Ascending aorta (tissue), 2 donors: ENCODE results near the gene C11orf42. TPM values are rescaled to one million over a fixed set of nuclear protein-coding genes. Genes with fewer than 3 reads are reported as not detected.

Source experiments
- DNase-seq, 2 donors: peaks; one replicate each; pipeline ENCODE4 v3.0.0-alpha.2; 2019; ENCODE audit warnings: low spot score in 2 of 2
- H3K27ac ChIP-seq, 2 donors: fragments of 200-600 bp; sonication (generic); one replicate each; pipeline ENCODE4 v1.5.1; 2016 to 2017; ENCODE audit warnings: mild to moderate bottlenecking in 1 of 2
- H3K27me3 ChIP-seq: fragments of 200-600 bp; sonication (generic); one replicate; pipeline ENCODE4 v1.5.1; 2017
- H3K36me3 ChIP-seq, 2 donors: fragments of 200-600 bp; sonication (generic); one replicate each; pipeline ENCODE4 v1.5.1; 2016
- H3K4me1 ChIP-seq, 2 donors: fragments of 200-600 bp; sonication (generic); one replicate each; pipeline ENCODE4 v1.5.1; 2016 to 2017; ENCODE audit warnings: mild to moderate bottlenecking in 1 of 2
- H3K4me3 ChIP-seq, 2 donors: fragments of 200-600 bp; sonication (generic); one replicate each; pipeline ENCODE4 v1.5.1; 2016 to 2017; ENCODE audit warnings: mild to moderate bottlenecking in 1 of 2
- H3K9me3 ChIP-seq, 2 donors: fragments of 200-600 bp; sonication (generic); one replicate each; pipeline ENCODE4 v1.5.1; 2016
- intact Hi-C: fragments of 100-400 bp; cut with DNase I; formaldehyde crosslinking; loops from one replicate; pipeline ENCODE4 v1.15.1; 2023
- total RNA-seq: library from RNA; depleted of rRNA; stranded (reverse); fragments of >200 nt; gene quantifications from one replicate; pipeline ENCODE4 v1.1.0, GENCODE V29; 2016
- TF ChIP-seq, protein P1 (sequence below), 3 experiments: fragments of 200-600 bp in 2 of 3; fragments of 450-650 bp in 1 of 3; sonication (generic) in 2 of 3; IDR thresholded peaks; one replicate each; pipeline ENCODE4 v1.5.1; 2016 to 2019; ENCODE audit warnings: antibody characterized with exemption in 3 of 3, mild to moderate bottlenecking in 1 of 3, moderate library complexity in 1 of 3

C11orf42 gene
- total RNA-seq, 1 donor from 2014 or later, result not detected

DNA sequence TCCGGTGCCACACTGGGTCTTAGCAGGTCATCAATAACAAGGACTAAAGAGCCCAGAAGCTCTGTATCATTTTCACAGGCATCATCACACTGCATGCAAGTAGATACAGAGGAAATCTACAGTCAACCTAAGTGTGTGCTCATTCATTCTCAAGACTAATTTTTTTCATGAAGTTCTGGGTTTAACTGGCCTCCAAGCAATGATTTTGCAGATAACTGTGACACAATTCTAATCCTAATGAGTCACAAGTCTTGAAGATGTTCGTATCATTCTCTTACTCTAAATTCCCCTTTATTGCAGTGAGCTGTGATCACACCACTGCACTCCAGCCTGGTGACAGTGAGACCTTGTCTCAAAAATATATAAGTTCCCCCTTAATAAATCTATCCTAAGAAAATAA is 3.9 kb upstream of the C11orf42 start:
- no peak for DNase-seq
- H3K36me3 ChIP-seq, result peaks cover 4 to 17% of the 10 kb centered on the region in 2 donors
- intact Hi-C loops, result no loop called here
- H3K4me3 ChIP-seq, result no peak overlapping the region
- H3K27me3 ChIP-seq, result no peaks in the 10 kb centered on the region
- H3K27ac ChIP-seq, result no peak overlapping the region
- TF ChIP-seq, protein P1, sequence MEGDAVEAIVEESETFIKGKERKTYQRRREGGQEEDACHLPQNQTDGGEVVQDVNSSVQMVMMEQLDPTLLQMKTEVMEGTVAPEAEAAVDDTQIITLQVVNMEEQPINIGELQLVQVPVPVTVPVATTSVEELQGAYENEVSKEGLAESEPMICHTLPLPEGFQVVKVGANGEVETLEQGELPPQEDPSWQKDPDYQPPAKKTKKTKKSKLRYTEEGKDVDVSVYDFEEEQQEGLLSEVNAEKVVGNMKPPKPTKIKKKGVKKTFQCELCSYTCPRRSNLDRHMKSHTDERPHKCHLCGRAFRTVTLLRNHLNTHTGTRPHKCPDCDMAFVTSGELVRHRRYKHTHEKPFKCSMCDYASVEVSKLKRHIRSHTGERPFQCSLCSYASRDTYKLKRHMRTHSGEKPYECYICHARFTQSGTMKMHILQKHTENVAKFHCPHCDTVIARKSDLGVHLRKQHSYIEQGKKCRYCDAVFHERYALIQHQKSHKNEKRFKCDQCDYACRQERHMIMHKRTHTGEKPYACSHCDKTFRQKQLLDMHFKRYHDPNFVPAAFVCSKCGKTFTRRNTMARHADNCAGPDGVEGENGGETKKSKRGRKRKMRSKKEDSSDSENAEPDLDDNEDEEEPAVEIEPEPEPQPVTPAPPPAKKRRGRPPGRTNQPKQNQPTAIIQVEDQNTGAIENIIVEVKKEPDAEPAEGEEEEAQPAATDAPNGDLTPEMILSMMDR (IDR thresholded peaks at IDR 0.05), result no peak
- no peaks in the 10 kb centered on the region for H3K9me3 ChIP-seq
- no peaks in the 10 kb centered on the region for H3K4me1 ChIP-seq

DNA sequence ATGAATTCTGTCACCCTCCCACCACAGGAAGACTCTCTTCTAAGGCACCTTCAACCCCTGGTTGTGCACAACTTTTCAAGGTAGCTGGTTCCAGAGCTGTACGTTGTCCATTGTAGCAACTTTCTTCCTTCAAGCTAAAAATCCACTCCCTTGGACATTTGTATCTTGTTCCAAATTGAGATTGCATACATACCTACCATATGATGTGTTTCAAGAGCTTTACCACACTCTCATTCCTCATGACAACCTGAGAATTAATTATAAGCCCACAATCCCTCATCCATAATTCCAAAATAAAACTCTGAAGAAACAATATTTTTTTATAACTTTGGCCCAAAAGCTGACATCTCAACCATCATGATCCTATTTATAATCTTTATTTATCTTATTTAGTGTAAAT is 3.3 kb upstream of the C11orf42 start:
- Histone ChIP-seq H3K36me3 (peaks cover 4 to 20% of the 10 kb centered on the region in 2 donors), H3K4me3 (no peak overlapping the region), H3K9me3 (no peaks in the 10 kb centered on the region), H3K27ac (no peak overlapping the region), H3K27me3 (no peaks in the 10 kb centered on the region), H3K4me1 (no peaks in the 10 kb centered on the region)
- DNase-seq, result no peak
- intact Hi-C loops, result no loop called here
- TF ChIP-seq, protein P1 (IDR thresholded peaks at IDR 0.05), result no peak

DNA sequence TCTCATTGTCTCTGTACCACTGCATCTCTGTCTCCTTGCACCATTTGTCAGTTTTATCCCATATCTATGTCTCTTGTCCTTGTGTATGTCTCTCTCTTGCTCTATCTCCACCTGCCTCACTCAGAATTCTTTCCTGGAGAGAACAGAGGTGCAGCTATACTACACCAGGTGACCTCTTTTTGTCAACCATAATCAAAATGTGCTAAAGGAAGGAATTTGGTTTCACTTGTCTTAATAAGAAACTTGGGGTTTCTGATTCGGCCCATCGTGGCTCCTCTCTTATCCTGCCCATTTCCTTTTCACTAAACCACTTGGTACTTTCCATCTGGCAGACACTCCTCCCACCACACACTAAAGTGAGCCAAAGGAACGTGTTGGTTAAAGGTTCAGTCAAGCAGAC is 2.0 kb upstream of the C11orf42 start:
- Histone ChIP-seq H3K27ac (no peak overlapping the region), H3K9me3 (no peaks in the 10 kb centered on the region), H3K27me3 (no peaks in the 10 kb centered on the region), H3K36me3 (peaks cover 4 to 20% of the 10 kb centered on the region in 2 donors), H3K4me1 (no peaks in the 10 kb centered on the region), H3K4me3 (no peak overlapping the region)
- intact Hi-C loops, result no loop called here
- no peak for DNase-seq
- TF ChIP-seq, protein P1 (IDR thresholded peaks at IDR 0.05), result no peak

DNA sequence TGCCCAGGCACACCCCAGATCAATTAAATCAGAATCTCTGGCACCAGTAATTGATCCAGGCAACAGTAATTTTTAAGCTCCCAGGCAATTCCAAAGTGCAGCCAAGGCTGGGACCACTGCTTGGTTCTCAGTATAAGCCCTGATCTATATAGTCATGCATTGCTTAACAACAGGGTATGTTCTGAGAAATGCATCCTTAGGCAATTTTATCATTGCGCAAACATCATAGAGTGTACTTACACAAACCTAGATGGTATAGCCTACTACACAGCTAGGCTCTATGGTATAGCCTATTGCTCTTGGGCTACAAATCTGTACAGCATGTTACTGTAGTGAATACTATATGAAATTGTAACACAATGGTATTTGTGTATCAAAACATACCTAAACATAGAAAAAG is 651 bp upstream of the C11orf42 start:
- Histone ChIP-seq H3K36me3 (peaks cover 9 to 26% of the 10 kb centered on the region in 2 donors), H3K27me3 (no peaks in the 10 kb centered on the region), H3K9me3 (no peaks in the 10 kb centered on the region), H3K27ac (no peak overlapping the region), H3K4me1 (no peaks in the 10 kb centered on the region), H3K4me3 (no peak overlapping the region)
- TF ChIP-seq, protein P1 (IDR thresholded peaks at IDR 0.05), result no peak
- no peak for DNase-seq
- intact Hi-C loops, result no loop called here

DNA sequence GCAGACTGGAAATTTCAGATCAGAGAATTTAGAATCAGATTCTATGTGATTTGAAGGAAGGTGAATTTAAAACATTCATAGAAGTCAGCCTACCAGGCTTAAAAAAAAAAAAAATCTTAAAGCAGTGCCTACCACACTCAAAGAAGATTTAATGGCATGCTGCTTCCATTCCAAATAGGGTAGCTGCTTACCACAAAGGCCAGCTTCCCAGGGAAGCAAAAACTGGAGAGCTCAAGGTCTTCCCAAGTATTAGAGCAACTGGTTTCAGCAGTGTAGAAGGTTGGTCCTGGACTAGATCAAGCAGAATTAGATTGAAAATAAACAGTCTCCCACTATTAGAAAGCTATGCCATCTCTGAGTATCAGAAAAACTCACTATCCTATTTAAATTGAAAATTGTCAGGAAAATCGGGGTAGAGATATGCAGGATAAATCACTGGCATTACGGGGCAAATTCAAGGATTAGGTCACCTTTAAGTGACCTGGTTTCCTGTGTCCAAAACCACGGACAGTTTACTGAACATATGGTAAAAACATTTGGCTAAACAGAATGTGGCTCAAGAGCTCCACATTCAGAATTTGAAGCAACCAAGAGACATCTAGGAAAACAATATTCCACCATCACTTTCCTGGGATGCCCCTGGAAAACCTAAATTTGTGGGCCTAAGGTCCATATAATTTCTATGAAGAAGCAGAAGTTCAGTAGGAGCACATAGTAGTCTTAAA is 1.3 kb downstream of the C11orf42 start:
- H3K9me3 ChIP-seq, result no peaks in the 10 kb centered on the region
- H3K4me3 ChIP-seq, result no peak overlapping the region
- intact Hi-C loops, result no loop called here
- DNase-seq, result no peak
- H3K36me3 ChIP-seq, result peaks cover 26 to 44% of the 10 kb centered on the region in 2 donors
- TF ChIP-seq, protein P1 (IDR thresholded peaks at IDR 0.05), result no peak
- no peak overlapping the region for H3K27ac ChIP-seq
- no peaks in the 10 kb centered on the region for H3K4me1 ChIP-seq
- no peaks in the 10 kb centered on the region for H3K27me3 ChIP-seq
